DMS53 (cell line): ENCODE data around the gene SWAP70.

ENCODE experiments used
- DNase-seq: peaks from one replicate; lab custom pipeline; 2025; lab: John Stamatoyannopoulos, UW

SWAP70 gene

GRCh38 chr11:9776203-9776602 lies 112.3 kb downstream of the SWAP70 start:
- DNase-seq, result no peak

DNA sequence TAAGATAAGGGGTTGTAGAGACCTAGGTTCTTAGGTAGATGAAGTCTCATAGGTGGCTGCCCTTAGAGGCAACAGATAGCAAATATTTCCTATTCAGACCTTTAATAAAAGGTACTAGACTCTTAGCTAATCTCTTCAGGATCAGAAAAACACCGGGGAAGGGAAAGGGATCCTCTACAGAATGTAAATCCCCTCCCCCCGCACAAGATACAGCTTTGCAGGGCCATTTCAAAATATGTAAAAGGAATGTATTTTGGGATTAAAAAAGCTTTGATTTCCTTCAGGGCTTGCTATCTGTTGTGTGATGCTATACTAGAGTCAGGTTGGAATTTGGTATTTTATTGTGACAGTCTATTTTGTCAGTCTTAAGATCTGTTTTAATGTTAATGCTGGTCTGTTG lies 113.2 kb downstream of the SWAP70 start:
- no peak for DNase-seq

- DNase-seq, result no peak
Observed at GRCh38 chr11:9777525-9777924, 113.6 kb downstream of the SWAP70 start.

DNA sequence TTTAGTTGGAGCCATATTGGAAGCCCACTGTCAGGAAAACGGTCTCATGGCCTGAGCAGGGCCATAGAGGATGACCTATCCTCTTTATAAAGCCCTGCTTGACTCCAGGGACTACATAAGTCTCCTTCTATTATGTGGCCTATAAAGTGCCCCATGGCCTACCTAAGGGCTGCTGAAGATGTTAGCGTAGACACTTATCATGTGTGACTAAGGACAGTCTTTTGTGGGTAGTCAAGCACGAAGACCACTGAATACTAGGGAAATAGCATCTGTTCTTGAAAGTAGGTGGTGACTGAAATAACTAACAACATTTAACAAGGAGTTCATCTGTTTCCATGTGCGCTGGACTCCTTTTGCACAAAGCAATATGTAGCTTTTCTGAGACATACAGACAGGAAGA lies 117.1 kb downstream of the SWAP70 start:
- DNase-seq, result no peak

GRCh38 chr11:9783986-9784385 lies 120.1 kb downstream of the SWAP70 start:
- DNase-seq, result no peak

DNA sequence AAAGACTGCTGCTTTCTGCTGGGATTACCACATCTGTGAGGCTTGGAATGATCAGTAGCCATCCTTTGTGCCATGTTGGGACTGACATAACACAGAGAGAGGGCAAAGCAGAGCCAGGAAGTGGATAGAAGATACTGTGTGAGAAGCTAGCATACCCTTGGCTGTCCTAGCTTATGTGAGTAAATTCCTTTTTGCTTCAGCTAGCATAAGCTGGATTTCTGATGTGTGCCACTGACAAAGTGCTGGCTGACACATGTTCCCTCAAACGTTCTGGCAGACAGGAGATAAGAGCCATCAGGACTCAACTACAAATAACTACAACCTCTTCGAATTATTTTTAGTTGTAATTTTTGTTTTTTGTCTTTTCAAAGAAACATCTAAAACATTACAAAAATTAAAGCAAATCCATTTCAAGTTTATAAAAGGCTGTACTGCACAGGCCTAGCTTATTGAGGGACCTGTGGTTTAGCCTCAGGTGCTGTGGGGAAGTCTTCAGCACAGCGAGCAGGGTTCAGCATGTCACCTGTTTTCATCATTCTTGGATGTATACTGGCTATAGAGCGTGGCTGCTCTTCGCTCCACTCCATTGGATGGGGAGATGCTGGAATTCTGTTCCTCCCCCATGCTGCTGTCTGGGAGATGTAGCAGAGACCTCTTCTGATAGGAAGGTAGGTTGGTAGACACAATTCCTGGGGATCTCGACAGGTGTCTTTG lies 120.9 kb downstream of the SWAP70 start:
- no peak for DNase-seq

- no peak for DNase-seq
Observed at GRCh38 chr11:9787260-9787659, 123.4 kb downstream of the SWAP70 start.

DNA sequence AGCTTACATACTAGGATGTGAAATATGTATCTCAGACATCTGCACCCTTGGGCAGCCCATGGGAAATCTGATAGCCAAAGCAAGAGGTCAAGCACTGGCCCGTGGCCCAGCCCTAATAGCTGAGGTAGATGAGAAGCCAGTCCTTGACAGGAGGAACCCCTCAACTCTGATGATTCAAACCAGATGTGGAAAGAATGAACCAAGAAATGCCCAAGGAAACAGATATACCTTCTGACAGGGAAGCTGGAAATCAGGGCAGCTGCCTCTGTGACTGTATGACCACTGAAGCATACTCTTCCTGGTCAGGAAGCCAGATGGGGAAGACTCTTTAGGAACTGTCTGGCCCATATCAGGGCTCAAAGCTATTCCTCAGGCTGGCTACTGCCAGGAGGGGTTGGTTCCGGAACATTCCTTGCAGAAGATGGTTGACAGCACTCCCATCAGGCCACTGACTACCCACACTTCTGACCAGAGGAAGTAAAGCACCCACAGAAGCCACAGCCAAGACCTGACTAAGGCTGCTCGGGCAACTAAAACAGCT lies 124.2 kb downstream of the SWAP70 start:
- no peak for DNase-seq

GRCh38 chr11:9789910-9790309 lies 126.0 kb downstream of the SWAP70 start:
- no peak for DNase-seq

- DNase-seq, result no peak
Observed at GRCh38 chr11:9790703-9791102, 126.8 kb downstream of the SWAP70 start.

DNA sequence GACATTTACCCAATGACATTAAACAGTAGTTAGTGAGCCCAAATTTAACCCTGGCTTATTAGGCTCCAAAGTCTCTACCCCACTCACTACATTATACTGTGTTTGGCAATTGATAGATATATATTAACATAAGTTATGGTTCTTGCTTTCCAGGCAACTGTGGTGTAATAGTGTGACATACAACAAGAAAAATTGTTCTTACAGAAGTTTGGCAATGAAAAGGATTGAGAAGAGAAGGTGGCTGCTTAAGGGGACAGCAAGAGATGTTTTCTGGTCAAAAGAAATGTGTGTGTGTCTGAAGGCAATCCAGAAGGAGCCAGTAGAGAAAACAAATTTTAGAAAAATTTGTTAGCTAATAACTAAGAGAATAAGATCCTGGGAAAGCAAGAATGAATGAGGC lies 132.4 kb downstream of the SWAP70 start:
- no peak for DNase-seq

- DNase-seq, result no peak
Observed at GRCh38 chr11:9796854-9797253, 133.0 kb downstream of the SWAP70 start.

- DNase-seq, result no peak
Observed at GRCh38 chr11:9797300-9797699, 133.4 kb downstream of the SWAP70 start.

DNA sequence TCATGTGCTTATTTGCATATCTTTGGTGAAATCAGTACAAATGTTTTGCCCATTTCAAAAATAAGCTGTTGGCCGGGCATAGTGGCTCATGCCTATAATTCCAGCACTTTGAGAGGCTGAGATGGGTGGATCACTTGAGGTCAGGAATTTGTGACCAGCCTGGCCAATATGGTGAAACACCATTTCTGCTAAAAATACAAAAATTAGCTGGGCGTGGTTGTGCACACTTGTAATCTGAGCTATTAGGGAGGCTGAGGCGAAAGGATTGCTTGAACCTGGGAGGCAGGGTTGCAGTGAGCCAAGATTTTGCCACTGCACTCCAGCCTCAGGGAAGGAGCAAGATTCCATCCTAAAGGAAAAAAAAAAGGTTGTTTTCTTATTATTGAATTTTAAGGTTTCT lies 136.0 kb downstream of the SWAP70 start:
- no peak for DNase-seq

DNA sequence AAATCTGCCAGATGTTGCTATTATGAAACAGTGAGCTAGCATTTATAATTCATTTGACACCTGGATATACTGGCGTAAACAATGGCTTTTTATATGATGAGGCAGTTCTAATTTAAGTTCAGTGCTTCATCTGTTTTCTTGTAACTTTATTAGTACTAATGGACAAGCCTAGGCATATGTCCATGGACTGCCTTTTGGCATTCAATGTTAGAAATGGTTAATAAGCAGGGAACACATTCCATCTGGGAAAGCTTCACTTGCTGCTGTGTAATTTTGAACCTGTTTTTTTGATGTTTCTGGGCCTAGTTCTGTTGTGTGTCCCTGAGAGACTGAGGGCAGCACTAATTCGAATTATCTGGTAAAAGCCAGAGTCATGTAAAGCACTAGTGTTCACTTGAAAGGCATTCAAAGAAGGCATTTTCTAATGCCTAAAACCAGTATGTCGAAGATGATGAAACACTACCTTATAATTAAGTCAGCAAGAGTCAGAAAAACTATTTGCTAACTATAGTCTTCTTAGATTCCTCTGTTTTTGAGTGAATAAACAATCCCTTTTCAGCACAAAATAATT lies 138.5 kb downstream of the SWAP70 start:
- DNase-seq, result no peak
